HK-2 (cell line): ENCODE results near the gene MED29.

ENCODE experiments used
- DNase-seq: peaks from one replicate; pipeline ENCODE4 v3.0.0-alpha.2; 2018; ENCODE audit not compliant: unreplicated experiment

MED29 gene

DNA sequence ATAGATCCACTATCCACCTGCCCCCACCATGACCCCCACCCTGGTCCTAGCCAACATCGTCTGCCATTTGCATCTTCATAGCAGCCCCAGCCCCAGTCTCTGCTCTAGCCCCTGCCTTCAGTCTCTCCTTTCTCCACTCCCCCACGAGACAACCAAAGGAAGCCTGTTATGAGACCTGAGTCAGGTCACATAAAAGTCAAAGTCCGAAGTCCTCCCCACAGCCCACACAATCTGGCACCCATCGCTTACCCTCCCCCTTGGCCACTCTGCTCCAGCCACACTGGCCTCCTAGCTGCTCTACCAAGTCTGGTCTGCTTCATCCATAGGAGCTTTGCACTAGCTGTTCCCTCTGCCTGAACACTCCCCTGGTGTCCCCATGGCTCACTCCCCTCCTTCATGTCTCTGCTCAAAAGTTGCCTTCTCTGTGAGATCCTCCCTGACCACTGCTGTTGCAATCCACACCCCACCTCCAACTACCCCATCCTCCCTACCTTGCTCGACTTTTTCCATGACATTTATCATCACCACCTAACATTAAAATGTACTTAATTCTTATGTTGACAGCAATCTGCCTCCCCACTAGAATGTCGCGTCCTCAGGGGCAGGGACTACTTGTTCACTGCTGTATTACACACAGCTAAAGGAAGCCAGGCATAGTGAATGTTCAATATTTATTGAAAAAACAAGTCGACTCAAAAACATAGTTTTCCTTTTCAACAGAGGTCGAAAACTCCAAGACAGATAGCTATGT lies 20.1 kb downstream of the MED29 start:
- DNase-seq = no peak

- peak; percentile 85 for DNase-seq
Observed at GRCh38 chr19:39411832-39412099, 20.6 kb downstream of the MED29 start.

DNA sequence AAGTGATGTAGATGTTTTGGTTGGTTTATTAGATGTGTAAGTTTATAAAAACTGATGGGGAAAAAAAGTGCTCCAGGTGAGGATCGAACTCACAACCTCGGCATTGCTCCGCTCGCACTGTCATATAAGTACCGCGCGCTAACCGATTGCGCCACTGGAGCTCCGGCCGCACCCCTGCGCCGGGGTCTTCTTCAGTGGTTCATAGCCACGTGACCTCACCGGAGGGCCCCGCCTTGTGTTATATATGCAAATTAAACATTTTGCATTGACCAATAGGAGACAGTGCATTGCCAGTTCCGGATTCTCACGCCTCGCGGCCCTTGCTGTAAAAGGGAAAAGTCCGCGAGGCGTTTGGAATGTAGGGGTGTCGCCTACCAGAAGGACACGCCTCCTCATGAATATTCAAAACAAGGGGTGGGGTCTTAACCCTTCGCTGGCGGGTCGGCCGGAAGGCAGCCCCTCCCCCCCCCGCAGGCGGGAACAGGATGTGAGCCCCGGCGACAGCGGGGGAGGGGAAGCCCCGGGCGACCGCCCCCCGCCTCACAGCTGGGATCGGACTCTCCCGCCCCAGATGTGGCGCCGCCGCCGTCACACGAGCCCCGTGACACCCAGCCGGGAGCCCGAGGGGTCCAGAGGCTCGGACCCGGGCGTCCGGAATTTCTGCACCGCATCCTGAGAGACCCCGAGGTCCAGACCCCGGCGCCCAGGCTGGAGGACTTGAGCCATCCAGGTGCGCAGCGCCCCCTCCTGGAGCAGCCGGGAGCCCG lies 21.1 kb downstream of the MED29 start, which contains the start of gene PLEKHG2:
TSS of gene PLEKHG2 (plus strand) at position 570 of the 767 bp plus-strand sequence. CDS start 1,418 bp downstream, outside the sequence.
- DNase-seq = peak; percentile 99

GRCh38 chr19:39412867-39413271 lies 21.7 kb downstream of the MED29 start:
- DNase-seq = no peak

- no peak for DNase-seq
Observed at GRCh38 chr19:39413272-39413910, 22.2 kb downstream of the MED29 start.

DNA sequence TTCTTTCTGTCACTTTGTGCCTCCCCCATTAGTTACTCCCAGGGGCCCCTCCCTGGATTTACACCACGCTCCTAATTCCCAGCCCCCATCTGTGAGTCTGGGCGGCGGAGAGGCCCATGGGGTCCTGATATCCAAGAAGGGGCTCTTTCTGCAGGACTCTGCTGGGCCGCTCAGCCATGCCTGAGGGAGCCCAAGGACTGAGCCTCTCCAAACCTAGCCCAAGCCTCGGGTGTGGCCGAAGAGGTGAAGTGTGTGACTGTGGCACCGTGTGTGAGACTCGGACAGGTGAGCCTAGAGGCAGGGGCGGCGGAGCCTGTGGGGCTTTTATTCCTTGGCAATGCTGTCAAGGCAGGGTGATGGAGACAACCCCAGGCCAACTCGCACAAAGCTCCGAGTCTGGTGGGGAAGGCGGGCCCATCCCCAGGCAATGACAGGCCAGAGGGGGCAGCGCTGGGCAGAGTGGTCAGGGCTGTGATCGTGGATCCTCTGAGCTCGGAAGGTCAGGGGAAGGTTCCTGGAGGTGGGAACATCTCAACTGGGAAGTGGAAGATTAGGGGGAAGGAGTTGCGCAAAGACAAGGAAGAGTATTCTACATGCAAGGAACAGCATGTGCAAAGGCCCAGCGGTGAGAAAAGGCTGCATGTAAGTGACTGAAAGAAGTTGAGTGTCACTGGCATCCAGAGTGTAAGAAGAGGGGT lies 22.9 kb downstream of the MED29 start:
- DNase-seq = no peak

DNA sequence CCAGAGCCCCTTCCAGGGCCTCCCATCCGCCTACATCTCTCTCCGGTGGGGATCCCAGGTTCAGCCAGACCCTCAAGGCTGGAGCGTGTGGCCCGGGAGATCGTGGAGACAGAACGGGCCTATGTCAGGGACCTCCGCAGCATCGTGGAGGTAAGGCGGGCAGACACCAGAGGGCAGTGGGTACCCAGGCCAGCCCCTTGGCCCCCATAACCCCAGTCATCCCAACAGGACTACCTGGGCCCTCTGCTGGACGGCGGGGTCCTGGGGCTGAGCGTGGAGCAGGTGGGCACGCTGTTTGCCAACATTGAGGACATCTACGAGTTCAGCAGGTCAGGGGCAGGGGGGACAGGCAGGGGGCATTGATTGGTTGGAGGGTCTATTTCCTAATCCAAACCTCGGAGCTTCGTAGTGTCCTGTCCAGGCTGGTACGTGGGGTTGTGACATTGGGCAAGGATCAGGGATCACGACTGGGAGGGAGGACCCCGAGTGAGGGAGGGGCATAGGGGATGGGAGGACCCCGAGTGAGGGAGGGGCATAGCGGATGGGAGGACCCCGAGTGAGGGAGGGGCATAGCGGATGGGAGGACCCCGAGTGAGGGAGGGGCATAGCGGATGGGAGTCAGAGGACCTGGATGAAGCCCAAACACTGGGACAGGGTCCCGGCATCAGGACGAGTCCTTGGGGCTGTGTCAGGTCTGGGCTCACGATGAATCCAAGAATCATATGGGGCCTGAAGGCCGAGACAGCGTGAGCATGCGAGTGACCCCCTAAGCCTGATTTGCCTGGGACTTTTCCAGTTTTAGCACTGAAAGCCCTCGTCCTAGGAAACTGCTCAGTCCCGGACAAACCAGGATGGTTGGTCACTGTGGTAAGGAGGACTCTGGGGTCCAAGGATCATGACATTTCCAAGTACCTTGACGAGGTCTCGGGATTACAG lies 24.2 kb downstream of the MED29 start:
- DNase-seq = no peak

DNA sequence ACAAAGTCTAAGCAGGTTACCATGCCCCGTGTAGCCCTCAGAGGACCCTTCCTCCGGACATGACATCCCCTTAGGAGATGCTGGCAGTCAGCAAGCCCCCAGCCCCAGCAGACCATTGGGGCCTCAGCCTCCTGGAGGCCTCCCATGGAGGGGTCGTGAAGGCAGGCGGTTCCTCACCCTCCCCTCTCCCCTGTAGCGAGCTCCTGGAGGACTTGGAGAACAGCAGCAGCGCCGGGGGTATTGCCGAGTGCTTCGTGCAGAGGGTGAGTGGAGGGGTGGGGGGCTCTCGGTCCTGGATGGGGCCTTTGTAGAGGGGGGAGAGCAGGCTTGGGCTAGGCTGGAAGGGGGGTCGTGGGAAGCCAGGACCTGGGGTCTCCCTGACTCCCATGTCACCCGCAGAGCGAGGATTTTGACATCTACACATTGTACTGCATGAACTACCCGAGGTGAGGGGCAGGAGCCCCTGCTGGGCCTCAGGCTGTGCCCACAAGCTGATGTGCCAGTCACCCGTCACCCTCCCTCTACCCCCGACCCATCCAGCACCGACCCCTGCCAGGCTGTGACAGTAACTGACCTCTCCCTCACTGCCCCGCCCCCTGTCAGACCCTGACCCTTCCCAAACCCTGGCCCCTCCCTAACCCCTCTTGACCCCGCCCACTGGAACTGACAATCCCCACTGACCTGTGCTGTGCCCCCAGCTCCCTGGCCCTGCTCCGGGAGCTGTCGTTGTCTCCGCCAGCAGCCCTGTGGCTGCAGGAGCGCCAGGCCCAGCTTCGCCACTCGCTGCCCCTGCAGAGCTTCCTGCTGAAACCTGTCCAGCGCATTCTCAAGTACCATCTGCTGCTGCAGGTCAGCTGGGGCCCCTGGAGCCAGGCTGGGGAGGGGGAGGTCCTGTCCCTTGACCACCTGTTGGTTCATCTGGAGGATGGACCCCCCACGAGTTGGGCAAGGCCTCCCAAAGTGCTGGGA lies 25.3 kb downstream of the MED29 start:
- DNase-seq = no peak

GRCh38 chr19:39417463-39418181 lies 26.4 kb downstream of the MED29 start:
- no peak for DNase-seq

DNA sequence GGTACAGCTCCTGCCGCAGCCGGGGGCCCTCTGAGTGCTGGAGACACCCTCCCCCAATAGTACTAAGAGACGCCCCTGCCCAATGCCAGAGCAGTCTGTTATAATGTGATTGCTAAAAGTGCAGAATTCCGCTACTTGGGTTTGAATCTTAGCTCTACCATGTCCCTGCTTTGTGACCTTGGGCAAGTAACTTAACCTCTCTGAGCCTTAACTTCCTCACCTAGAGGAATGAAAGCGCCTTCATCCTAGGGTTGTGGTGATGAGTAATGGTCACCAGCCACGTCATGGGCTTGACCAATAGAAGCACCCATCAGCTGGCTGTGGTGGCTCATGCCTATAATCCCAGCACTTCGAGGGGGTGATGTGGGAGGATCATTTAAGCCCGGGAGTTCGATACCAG lies 27.8 kb downstream of the MED29 start:
- no peak for DNase-seq

GRCh38 chr19:39420769-39421168 lies 29.6 kb downstream of the MED29 start:
- DNase-seq = no peak

- no peak for DNase-seq
Observed at GRCh38 chr19:39422020-39422419, 30.8 kb downstream of the MED29 start.

GRCh38 chr19:39423258-39424086 lies 32.3 kb downstream of the MED29 start:
- DNase-seq = no peak

DNA sequence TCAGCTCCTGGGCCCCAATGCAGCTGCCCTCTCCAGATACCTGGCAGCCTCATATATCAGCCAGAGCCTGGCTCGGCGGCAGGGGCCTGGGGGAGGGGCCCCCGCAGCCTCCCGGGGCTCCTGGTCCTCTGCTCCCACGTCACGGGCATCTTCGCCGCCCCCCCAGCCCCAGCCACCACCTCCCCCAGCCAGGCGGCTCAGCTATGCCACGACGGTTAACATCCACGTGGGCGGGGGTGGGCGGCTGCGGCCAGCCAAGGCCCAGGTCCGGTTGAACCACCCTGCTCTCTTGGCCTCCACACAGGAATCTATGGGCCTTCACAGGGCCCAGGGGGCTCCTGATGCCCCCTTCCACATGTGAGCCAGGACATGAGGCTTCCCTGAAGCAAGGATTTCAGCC lies 33.8 kb downstream of the MED29 start:
- DNase-seq = no peak

GRCh38 chr19:39425744-39426143 lies 34.6 kb downstream of the MED29 start:
- no peak for DNase-seq

DNA sequence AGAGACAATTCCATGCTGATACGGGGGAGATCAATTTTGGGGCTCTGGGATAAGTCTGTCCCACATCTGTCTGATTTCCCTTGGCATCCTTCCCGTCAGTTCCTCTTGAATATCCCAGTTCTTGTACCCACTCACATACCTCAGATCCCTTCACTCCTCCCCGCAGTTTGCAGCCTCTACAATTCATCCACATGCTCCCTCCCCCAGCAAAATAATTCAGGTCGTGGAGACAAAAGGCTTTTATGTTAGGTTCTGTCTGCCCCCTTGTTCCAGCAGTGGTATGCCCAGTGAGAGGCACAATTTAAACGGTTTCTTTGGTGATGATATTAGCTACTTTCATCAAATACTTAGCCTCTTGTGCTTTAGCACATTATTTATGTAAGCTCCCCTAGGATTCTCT lies 35.0 kb downstream of the MED29 start:
- no peak for DNase-seq

- no peak for DNase-seq
Observed at GRCh38 chr19:39427707-39428106, 36.5 kb downstream of the MED29 start.
